ENCODE results near the gene GSTT2B.
"Not testable (repeated sequence)": the region's sequence is repeated elsewhere in the genome, so short reads cannot be mapped to it uniquely, and the experiment has no call there.

Gene GSTT2B

DNA sequence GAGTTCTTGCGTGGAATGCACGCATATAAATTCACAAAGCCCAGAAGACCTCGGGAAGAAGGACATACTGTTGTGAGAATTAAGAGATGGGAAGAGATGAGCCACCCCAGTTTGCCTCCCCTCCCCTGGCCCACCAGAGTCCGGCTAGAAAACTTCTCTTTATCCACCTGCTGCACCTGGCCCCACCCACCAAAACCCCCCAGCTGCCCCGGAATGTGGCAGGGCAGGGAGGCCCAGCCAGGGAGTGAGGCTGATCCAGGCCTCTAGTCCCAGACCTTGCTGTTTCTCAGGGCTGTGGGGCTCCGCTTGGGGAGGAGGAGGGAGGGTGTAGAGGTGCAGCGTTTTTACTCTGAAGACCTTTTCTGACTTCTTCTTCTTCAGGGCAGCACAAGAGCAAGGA is 19.6 kb upstream of the GSTT2B start:
- not testable (repeated sequence) for DNase-seq

- not testable (repeated sequence) for DNase-seq
Observed at GRCh38 chr22:23979557-23980240, 18.7 kb upstream of the GSTT2B start, which contains the start of gene GSTT2. Gene GSTT2 (plus strand): TSS chr22:23980134.

DNA sequence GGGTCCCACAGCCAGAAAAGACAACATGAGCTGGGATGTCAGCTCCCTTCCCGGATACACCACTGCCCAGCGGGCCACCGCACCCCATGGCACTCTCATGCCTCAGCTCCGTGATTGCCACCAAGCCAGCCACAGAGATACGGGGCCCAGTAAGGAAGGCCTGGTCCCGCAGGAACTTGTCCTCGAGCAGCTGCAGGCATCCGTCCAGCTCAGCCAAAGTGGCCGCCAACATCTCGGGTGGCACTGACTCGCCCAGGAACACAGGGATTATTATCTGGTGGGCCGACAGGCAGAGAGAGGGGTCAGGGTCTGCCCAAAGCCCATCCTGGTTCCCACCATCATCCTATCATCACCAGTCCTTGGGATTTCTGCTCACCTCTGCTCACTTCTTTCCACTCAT is 16.3 kb upstream of the GSTT2B start:
- not testable (repeated sequence) for DNase-seq

GRCh38 chr22:23974836-23975352 is 13.9 kb upstream of the GSTT2B start:
- not testable (repeated sequence) for DNase-seq

- not testable (repeated sequence) for DNase-seq
Observed at GRCh38 chr22:23974345-23974744, 13.3 kb upstream of the GSTT2B start, which contains the start of gene DDT. Gene DDT (minus strand): TSS chr22:23974441. CDS start chr22:23974414, 27 bp downstream.

GRCh38 chr22:23971927-23972326 is 10.9 kb upstream of the GSTT2B start:
- not testable (repeated sequence) for DNase-seq

- DNase-seq, result no peak
Observed at GRCh38 chr22:23970816-23971486, 10.0 kb upstream of the GSTT2B start.

DNA sequence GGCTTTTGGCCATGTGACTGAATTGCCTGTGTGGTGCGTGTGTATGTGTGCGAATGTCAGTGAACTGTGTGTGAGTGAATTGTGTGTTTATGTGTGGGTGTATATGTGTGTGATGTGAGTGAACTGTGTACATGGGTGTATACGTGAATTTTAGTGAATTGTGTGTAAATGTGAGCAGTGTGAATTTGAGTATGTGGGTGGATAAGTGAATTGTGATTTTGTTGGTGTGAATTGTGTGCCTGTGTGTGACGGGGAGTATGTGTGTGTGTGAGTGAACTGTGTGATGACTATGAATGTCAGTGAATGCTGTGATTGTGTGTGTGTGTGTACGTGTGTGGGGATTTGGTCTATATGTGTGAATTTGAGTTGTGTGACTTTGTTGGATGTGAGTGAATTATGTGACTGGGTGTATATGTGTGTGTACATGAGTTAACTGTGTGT is 9.2 kb upstream of the GSTT2B start:
- no peak for DNase-seq

GRCh38 chr22:23969071-23969470 is 8.1 kb upstream of the GSTT2B start:
- DNase-seq, result no peak

DNA sequence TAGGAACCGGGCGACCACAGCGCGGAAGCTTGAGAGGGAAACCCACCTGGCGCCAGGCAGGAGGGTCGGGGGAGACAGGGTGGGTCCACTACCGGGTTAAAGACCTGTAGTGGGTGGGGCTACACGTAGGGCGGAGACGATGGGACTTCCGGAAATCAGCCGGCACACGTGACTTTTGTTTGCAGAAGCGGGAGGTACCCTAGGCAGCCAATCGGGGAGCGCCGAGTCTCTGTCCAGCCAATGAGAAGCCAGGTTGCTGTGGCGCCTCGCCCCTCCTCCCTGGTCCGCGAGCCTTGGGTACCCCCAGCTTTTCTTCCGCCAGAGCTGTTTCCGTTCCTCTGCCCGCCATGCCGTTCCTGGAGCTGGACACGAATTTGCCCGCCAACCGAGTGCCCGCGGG is 5.6 kb upstream of the GSTT2B start, which contains the start of gene DDTL:
DDTL (plus strand) TSS at position 321 of the 400 bp plus-strand sequence; CDS start at position 348, 27 bp downstream.
- DNase-seq, result not testable (repeated sequence)

DNA sequence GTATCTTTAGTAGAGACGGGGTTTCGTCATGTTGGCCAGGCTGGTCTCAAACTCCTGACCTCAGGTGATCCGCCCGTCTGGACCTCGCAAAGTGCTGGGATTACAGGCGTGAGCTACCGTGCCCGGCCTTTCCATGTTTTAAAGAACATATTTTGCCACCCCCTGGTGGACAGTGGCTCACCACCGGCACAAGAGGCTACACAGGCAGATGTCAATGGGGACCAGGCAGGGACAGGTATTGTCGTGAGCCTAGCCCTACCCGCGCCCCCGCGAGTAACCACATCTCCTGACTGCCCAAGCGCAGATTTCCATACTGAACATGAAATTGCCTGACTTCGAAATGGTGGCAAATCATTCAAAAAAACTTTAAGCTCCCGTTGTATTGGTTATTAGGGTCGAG is 5.1 kb upstream of the GSTT2B start:
- DNase-seq, result not testable (repeated sequence)

DNA sequence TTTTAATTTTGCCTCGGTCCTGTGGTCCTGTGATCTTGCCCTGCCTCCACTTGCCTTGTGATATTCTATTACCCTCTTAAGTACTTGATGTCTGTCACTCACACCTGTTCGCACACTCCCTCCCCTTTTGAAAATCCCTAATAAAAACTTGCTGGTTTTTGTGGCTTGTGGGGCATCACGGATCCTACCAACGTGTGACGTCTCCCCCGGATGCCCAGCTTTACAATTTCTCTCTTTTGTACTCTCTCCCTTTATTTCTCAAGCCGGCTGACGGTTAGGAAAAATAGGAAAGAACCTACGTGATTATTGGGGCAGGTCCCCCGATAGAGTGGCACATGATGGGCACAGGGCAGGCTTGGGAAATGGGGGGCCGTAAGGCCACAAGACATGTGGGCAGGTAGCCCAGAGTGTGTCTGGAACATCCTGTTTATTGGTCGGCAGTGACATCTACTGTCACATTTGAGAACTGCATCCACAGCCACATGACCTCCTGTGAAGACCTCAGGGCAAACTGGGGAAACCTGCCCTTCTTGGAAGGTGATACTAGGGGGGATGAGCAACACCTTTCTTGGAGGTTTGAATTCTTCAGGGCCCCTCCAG is 4.6 kb downstream of the GSTT2B start:
- peak; percentile 73 for DNase-seq

DNA sequence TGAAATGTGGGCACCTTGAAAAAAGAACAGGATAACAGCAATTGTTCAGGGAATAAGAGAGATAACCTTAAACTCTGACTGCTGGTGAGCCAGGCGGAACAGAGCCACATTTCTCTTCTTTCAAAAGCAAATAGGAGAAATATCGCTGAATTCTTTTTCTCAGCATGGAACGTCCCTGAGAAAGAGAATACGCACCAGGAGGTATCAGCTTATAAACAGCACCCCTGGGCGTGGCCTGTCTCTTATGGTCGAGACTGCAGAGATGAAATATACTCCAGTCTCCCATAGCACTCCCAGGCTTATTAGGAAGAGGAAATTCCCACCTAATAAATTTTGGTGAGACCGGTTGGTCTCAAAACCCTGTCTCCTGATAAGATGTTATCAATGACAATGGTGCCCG is 5.1 kb downstream of the GSTT2B start:
- DNase-seq, result not testable (repeated sequence)

- not testable (repeated sequence) for DNase-seq
Observed at GRCh38 chr22:23954991-23955305, 6.0 kb downstream of the GSTT2B start.

GRCh38 chr22:23954193-23954990 is 6.6 kb downstream of the GSTT2B start:
- not testable (repeated sequence) for DNase-seq

DNA sequence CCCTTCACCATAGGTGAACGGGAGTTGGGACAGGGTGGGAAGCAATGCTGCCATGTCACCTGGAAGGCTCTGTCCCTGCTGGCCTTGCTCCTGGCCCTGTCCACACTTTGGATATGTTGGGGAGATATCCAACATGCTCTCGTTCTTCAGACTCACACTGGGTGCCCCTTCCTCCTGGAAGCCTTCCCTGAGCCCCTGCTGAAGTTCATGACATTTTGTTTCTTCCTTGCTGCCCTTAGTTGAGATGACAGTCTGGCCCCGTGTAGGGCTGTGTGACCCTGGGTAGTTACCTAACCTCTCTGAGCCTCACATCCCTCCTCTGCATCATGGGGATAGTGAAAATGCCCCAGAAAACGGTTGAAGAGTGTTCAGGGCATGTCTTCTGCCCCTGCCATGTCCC is 7.5 kb downstream of the GSTT2B start:
- DNase-seq, result not testable (repeated sequence)

GRCh38 chr22:23952794-23953405 is 8.1 kb downstream of the GSTT2B start:
- DNase-seq, result not testable (repeated sequence)

GRCh38 chr22:23951383-23951782 is 9.6 kb downstream of the GSTT2B start:
- not testable (repeated sequence) for DNase-seq

DNA sequence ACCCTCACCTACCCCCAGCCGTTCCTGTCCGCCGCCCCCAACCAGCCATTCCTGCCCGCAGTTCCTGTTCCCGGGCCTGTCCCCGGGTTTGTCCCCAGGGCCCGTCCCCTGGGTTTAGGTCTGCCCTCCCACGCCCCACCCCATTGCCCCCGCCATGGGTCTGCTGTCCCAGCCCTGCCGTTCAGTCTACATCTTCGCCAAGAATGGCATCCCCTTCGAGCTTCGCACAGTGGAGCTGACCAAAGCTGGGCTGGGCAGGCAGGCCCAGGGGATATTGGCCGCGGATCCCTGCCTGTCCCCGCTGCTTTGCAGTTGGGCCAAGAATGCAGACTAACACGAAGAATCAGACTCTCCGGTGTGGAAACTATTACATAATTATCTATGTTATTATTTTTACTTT is 11.2 kb downstream of the GSTT2B start:
- not testable (repeated sequence) for DNase-seq

- DNase-seq, result not testable (repeated sequence)
Observed at GRCh38 chr22:23947391-23947790, 13.6 kb downstream of the GSTT2B start.

DNA sequence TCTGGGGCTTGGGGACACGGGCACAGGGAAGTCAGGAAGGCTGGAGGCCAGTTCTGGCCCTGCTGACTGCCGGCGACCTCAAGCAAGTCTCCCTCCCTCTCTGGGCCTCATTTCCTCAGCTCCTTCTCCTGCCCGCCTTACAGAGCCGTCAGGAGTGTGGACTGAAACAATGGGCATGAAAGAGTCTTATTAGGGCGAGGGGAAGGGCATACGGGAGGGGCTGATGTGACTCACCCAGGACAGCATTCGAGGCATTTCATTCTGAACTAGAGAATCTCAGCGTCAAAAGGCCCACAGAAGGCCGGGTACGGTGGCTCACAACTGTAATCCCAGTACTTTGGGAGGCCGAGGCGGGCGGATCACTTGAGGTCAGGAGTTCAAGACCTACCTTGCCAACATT is 20.8 kb downstream of the GSTT2B start:
- not testable (repeated sequence) for DNase-seq

GRCh38 chr22:23939017-23939357 is 22.0 kb downstream of the GSTT2B start:
- no peak for DNase-seq

Data from activated CD8-positive, alpha-beta memory T cell treated with anti-CD3 and anti-CD28 coated beads, Interleukin-2, amount 50 U/mL, for 4 hours (primary cell).